Astrocyte of the cerebellum (primary cell): Measurements from ENCODE around the gene BANK1.

Experiments
- DNase-seq: peaks from one replicate; pipeline ENCODE4 v3.0.0-alpha.2; 2011; ENCODE audit warnings: low read depth
- H3K4me3 ChIP-seq: 2 replicates; pipeline ENCODE4 v1.5.1; 2011; ENCODE audit warnings: mild to moderate bottlenecking, low read depth, low read length, moderate library complexity
- in situ Hi-C: cut with HindIII; loops from 2 replicates; pipeline ENCODE4 v1.10.0; 2017; ENCODE audit warnings: low sequenced_read_pairs
- TF ChIP-seq, protein P1 (sequence below): IDR thresholded peaks from 2 replicates; pipeline ENCODE4 v1.5.1; 2012; ENCODE audit warnings: low read length, low read depth, moderate library complexity, mild to moderate bottlenecking; ENCODE audit errors: missing control alignments

BANK1 gene

DNA sequence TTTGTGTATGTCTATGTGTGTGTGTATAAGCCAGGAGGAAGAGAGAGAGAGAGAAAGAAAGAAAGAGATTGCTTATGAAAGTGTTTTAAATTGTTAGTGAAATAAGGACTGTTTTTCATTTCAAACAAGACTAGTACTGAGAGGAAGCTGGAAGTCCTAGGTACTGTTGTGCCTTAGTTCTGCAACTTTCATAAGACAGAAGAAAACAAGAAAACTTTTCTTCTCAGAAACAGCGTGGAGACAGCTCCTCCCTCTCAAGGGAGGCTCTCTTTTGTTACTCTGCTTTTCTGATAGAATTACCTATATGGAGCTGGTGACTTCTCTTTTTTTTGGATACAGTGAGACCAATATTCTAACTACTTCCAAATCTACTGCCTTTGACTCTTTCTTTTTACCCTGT is 62.5 kb downstream of the BANK1 start:
- TF ChIP-seq, protein P1, sequence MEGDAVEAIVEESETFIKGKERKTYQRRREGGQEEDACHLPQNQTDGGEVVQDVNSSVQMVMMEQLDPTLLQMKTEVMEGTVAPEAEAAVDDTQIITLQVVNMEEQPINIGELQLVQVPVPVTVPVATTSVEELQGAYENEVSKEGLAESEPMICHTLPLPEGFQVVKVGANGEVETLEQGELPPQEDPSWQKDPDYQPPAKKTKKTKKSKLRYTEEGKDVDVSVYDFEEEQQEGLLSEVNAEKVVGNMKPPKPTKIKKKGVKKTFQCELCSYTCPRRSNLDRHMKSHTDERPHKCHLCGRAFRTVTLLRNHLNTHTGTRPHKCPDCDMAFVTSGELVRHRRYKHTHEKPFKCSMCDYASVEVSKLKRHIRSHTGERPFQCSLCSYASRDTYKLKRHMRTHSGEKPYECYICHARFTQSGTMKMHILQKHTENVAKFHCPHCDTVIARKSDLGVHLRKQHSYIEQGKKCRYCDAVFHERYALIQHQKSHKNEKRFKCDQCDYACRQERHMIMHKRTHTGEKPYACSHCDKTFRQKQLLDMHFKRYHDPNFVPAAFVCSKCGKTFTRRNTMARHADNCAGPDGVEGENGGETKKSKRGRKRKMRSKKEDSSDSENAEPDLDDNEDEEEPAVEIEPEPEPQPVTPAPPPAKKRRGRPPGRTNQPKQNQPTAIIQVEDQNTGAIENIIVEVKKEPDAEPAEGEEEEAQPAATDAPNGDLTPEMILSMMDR: no peak
- no peak for DNase-seq
- in situ Hi-C loops: no loop called here
- H3K4me3 ChIP-seq: no peak overlapping the region

DNA sequence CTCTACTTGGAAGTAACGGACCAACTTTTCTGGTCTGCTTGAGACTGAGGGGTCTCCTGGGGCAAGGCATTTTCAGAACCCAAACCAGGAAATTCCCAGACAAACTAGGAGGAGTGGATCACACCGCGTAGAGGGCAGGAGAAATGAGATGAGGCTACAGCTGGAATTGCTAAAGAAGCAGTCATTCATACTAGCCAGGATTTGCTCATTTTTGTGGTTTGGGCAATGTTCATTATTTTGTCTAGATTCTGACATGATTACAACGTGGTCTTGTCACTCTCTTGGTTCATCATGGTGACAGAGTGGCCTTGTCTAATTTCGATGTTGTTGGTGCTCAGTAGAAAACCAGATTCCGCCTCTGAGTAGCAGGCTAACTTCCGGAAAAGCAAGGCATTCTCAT is 63.2 kb downstream of the BANK1 start:
- in situ Hi-C loops: no loop called here
- no peak for DNase-seq
- H3K4me3 ChIP-seq: no peak overlapping the region
- TF ChIP-seq, protein P1: no peak

DNA sequence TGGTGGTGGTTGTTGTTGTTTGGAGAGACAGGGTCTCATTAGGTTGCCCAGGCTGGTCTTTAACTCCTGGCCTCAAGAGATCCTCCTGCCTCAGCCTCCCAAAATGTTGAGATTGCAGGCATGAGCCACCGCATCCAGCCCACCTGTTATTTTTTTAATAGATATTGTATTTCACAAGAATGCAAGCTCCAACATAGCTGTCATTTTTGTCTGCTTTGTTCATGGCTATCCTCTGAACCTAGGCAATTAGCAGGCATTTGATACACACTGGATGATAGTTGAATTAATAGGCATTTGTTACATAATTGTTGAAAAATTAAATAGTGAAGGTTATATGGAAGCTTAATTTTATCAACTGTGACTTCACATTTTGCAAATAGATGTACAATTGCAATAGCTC is 64.7 kb downstream of the BANK1 start:
- TF ChIP-seq, protein P1: no peak
- DNase-seq: no peak
- no peak overlapping the region for H3K4me3 ChIP-seq
- in situ Hi-C loops: no loop called here

DNA sequence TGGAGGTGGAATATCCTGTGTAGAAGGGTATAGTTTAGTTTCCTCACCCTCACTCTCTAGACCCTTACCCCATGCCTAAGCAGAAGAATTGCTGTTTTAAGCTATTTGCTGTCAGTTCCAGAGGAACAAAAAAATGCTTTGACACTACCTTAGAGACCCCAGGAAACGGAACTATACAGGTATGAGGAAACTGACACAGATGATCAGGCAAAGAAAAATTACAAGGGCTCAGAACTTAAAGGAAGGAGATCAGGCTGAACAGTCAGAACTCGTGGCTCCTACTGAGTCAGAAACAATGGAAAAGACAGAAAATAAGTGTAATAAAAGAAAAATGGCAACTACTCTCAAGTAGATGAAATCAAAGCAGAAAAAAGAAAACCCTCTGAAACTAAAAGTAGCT is 65.6 kb downstream of the BANK1 start:
- DNase-seq: no peak
- no peak overlapping the region for H3K4me3 ChIP-seq
- in situ Hi-C loops: no loop called here
- TF ChIP-seq, protein P1: no peak

DNA sequence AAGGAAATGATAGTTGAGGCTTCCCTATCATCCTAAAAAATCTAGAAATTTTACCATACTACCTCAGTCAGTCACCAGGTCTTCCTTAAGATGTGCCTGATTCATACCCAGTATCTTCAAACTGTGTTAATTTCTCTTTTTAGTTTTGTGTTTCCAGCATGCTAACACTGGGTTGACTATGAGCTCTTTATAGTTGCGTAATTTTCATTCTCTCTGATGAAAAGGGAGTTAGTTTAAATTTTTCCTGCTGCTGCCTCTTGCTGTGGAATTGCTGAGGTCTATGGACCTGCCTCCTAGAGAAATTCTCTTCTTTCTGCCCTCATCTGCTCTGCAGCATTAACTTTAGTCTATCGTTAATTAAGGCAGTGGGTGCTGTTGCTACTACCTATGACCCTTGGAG is 66.6 kb downstream of the BANK1 start:
- H3K4me3 ChIP-seq: no peak overlapping the region
- TF ChIP-seq, protein P1: no peak
- in situ Hi-C loops: no loop called here
- DNase-seq: no peak

DNA sequence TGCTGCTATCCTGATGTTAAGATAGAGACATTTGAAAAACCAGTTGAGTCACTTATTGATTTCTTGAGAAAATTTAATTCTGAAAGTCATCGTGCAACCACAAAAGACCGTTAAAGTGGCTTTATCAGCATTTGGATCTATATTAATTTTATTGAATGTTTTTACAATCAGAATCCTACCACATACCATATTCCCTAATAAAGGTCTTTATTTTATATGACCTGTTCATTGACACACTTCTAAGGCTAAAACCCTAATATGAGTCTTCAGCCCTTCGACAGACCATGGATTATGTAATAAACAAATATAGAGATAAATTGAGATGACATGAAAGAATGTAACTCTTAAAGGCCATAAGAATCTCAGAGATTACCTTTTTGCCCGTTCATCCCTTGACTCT is 68.1 kb downstream of the BANK1 start:
- in situ Hi-C loops: no loop called here
- DNase-seq: no peak
- TF ChIP-seq, protein P1: no peak
- no peak overlapping the region for H3K4me3 ChIP-seq

DNA sequence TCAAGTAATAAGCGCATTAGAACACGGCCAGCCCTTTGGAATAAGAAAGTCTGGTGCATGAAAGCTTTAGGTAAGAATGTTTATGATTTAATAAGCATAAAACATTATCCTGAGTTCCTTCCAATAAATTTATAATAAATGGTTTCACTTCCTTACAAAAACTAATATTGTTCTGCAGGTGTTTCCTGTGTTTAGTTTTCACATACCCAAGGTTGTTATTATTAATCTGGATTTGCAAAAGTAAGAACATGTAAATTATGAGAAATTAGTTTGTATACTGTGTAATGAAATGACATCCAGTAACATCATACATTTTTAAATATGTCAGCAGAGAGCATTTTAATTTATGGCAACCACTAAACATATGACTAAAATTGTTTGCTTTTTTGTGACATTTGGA is 72.1 kb downstream of the BANK1 start:
- TF ChIP-seq, protein P1: no peak
- in situ Hi-C loops: no loop called here
- H3K4me3 ChIP-seq: no peak overlapping the region
- no peak for DNase-seq
